GM21576 (cell line): ENCODE results near the gene ABCE1.
"Not testable (repeated sequence)": the region's sequence is repeated elsewhere in the genome, so short reads cannot be mapped to it uniquely, and the experiment has no call there.

ENCODE experiments used
- ATAC-seq: cut with Tn5 transposase; IDR thresholded peaks from one replicate; pipeline ENCODE4 v1.9.1; 2021; ENCODE audit warnings: mild to moderate bottlenecking, moderate library complexity; ENCODE audit not compliant: unreplicated experiment

Gene ABCE1

GRCh38 chr4:145101091-145101490, 3.0 kb downstream of the ABCE1 start:
- ATAC-seq: no peak

DNA sequence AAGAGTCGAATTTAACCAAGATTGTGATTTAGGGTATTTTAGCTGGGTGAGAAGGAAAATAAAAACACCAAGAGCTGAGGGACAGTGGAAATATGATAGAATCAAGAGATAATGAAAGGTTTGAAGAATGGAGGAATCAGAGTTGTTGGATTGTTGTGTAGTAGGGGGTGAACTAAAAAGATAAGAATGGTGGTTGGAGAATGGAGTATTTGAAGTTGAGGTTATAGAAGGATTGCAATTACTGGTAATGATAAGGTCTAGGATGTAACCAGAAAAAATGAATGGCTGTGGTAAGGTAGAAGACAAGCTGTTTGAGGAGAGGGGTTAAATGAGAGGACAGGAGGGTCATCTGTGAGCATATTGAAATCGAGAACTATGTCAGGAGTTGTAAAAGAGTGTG, 4.5 kb downstream of the ABCE1 start:
- no peak for ATAC-seq

DNA sequence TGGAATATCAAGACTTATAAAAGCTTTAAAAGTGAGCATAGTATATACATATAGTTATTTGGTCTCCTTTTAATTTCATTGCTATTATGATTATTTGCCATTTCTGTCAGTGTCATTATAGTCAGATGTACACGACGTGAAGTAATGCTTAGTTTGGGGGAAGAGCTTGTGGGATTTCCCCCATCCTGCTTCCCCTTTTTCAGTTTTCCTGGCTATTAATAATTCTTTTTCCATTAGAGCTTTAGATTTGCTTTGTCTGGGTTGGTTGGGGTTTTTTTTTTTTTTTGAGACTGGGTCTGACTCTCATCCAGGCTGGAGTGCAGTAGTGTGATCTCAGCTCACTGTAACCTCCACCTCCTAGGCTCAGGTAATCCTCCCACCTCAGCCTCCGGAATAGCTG, 5.4 kb downstream of the ABCE1 start:
- no peak for ATAC-seq

DNA sequence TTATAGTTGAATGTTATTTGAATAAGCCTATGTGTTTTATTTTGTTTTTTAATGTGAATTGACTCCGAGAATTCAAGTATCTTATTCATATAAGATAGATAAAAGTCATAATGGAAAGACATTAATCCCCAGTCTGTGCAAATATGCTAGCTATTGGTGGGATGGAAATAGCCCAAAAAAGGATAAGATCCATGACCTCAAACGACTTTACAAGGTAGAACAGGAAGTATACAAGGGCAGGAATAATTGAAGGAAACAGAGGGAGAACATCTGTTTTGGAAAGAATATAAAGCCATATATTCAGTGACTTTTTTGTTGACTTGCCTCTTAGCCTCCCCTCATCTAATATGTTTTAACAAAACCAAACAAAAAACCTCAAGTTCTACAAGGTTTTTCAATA, 9.0 kb downstream of the ABCE1 start:
- no peak for ATAC-seq

DNA sequence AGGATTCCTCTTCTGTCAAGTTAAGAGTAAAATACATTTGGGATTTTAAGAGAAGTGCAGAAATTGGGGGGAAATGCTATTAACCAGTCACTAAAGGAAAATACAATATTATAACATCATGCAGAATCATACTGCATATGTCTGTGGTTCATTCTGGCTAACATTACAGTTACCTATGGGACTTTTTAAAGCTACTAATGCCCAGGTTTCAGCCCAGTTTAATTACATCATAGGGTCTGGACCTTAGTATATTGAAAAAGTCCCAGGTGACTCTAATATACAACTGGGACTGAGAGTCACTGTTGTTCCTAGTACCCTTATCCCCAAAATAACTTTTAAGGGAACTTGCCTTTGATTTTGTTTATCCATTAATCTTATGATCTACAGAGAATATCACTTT, 10.0 kb downstream of the ABCE1 start:
- ATAC-seq: no peak

DNA sequence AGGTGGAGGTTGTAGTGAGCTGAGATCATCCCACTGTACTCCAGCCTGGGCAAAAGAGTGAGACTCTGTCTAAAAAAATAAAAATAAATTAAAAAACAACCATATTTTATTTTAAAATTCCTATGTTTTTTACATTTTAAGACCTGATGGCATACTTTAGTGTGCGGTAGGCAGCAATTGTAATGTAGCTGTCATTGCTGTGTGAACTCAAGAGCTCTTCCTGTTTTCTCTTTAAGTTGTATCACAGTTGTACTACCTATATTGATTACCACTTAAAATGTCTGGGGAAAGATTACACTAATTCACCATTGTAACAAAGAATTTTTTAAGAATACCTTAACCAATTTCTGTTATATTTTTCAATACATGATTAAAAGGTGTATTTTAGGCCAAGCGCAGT, 27.3 kb downstream of the ABCE1 start:
- no peak for ATAC-seq

DNA sequence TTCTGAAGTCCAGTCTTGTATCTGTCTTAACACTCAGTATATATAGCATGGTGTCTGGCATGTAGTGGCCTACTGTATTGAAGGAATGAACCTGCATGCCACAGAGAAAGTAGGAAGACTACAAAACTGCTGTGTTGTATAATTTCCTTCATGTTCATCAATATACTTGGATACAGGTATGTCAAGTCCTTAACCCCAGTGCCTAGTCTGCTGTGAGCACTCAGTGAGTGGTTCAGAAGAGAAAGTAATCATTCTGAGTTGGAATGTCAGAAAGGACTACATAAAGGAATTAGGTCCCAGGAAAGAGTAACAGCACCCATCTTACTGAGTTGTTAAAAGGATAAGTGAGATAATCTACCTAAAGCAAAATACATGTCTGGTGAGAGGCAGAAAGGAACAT, 32.0 kb downstream of the ABCE1 start:
- ATAC-seq: no peak

- ATAC-seq: no peak
These were observed 32.8 kb downstream of the ABCE1 start for GRCh38 chr4:145130788-145131399.

DNA sequence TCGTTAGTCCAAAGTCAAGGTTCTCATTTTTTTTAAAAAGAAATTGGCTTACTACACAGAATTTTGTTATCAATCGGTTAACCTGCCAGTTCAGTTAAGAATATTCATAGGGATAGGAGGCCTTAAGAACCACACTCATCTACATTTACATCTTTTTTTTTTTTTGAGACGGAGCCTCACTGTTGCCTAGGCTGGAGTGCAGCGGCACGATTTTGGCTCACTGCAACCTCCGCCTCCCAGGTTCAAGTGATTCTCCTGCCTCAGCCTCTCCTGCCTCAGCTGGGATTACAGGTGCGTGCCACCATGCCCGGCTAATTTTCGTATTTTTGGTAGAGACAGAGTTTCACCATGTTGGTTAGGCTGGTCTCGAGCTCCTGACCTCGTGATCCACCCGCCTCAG, 33.7 kb downstream of the ABCE1 start:
- no peak for ATAC-seq

GRCh38 chr4:145132511-145133098, 34.5 kb downstream of the ABCE1 start:
- peak; percentile 84 for ATAC-seq

DNA sequence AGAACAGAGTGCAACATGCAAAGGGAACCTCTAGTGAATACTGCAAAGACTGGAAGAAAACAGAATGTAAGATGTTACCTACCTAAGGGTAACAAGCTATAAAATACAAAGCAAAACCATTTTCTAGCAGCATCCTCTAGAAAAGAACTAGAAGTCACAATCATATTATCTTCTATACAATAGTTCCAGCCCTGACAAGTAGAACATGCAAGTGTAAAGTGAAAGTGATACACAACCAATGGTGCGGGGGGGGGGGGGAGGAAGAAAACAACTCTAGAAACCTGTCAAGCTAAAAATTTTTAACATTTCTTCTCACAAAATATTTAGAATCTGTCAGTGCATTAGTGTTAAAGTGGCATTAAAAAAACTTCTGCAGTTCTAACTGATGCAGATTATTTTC, 38.1 kb downstream of the ABCE1 start:
- not testable (repeated sequence) for ATAC-seq

DNA sequence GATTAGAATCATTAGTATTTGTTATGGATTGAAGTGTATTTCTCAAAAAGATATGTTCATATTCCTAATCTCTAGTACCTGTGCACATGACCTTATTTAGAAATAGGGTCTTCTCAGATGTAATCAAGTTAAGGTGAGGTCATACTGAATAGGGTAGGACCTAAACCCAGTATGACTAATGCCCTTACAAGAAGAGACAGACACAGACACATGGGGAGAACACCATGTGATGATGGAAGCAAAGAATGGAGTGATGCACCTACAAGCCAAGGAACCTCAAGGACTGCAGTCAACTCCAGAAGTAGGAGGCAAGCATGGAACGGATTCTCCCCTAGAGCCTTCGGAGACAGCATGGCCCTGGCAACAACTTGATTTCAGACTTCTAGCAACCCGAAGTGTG, 50.9 kb downstream of the ABCE1 start:
- ATAC-seq: no peak

DNA sequence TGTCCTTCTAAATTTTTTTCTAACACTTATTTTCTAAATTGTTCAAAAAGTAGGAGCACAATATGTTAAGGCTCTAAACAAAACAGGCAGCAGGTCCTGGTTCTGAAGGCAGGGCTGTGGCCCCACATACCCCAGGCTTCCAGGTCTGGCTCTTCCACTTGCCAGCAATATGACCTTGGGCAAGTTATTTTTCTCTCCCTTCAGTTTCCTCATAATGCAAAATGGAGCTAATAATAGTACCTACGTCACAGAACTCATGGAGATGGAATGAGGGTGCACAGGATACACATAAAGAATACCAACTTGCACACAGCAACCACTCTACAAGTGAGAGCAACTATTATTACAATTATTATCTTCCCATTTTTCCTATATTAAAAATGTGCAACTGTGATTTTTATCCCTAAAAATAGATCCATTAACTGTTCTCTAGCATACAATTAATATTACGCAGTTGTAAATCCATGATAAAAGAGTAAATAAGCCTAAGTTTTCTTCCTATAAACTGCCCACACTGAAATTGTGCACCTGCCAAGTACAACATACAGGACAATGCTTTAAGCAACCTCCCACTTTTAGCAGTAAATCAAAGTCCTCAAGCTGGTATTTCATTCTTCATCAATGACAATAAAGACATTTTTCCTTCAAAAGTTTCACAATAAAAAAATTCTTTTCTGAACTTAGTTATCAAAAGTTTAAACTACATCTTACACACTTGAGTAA, 55.2 kb downstream of the ABCE1 start:
- ATAC-seq: no peak

DNA sequence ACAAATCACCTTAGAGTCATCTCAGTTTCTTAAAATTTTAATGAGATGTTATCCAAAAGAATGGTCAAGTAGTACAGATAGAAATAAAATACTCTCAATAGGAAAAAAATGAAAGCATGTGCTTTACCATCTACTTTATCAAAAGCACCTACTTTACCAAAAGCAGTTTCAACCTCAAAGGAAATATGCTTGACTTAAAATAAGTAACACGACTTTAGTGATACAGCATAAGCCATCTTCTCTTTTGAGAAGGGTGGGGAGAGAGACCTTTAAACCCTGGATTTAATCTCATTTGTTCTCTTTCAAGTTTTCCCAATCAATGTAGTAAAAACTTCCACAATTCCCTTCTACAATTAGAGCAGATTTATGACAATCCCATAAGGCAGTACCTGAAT, 55.8 kb downstream of the ABCE1 start:
- no peak for ATAC-seq

DNA sequence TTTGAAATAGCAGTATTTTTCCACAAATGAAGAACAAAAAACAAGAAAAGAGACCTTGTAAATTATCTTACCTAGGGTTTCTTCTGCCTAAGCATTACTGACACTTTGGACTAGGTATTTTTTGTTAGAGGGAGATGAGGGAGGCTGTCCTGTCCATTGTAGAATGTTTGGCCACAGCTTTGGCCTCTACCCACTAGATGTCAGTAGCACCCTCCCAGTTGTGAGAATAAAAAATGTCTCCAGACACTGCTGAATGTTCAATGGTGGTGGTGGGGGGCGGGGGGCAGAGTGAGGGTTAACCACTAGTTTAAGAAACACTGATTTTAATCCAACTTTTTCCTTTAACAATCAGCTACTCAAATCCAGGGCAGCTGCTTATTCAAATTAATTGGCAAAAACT, 56.5 kb downstream of the ABCE1 start:
- peak; percentile 83 for ATAC-seq

- no peak for ATAC-seq
These were observed 57.3 kb downstream of the ABCE1 start for GRCh38 chr4:145155268-145155870.

DNA sequence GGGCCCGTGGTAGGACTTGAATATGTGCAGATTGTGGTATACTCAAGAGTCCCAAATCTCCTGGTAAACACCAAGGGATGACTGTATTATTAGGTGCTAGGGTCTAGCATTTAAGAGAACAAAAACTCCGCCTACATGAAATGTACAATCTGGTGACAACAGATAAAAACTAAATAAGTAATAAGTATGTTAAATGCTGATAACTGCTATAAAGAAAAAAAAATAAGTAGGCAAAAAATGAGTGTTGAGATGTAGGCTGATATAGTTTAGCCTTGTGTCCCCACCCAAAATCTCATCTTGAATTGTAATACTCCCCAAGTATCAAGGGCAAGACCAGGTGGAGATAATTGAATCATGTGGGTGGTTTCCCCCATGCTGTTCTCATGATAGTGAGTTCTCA, 58.9 kb downstream of the ABCE1 start:
- no peak for ATAC-seq

DNA sequence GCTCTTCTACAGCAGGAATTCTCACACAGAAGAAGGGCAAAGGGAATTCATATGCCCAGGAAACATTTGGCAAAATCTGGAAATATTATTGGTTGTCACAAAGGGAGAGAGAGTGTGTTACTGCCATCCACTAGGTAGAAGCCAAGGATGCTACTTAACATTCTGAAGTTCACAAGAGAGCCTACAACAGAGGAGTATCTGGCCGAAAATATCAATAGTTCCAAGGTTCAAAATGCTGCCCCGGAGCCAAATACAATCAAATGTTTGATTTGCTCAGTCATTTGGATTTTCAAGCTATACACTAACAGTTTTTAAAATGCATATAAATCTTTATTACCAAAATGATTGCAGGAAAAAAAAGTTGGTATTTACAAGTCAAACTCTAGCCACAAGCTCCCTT, 63.4 kb downstream of the ABCE1 start:
- ATAC-seq: no peak

DNA sequence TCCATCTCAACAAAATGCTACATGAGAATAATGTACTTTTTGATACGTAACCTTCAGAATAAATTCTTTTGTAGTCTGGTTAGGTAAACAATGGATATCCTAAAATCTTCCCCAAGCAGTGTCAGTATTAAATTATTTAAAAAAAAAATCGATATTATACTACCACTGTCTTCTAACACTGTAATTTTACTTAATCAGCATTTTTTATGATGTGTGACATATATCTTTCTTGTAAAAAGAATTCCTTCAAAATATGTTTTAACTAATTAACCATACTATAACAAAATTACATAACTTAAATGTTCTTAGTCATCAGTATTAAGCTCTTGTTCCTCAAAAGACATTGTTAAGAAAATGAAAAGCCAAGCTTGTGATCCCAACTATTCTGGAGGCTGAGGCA, 69.8 kb downstream of the ABCE1 start:
- no peak for ATAC-seq

GRCh38 chr4:145168581-145169187, 70.6 kb downstream of the ABCE1 start:
- ATAC-seq: no peak

DNA sequence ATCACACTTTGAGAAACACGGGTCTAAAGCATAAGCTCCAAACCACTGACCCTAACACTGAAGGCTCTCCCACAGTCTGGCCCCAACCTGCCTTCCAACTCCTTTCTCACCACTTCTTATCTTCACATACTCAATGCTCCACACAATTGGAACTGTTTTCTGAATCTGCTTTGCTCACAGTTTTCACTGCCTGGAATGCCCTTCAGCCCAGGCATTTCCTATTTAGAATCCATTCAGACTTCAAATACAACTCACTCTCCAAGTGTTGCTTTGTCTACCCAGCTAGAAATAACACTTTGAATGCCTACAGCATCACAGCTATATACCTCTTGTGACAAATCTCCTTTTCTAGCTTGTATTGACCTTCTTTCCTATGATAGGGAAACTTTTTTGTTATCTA, 72.1 kb downstream of the ABCE1 start:
- ATAC-seq: no peak

DNA sequence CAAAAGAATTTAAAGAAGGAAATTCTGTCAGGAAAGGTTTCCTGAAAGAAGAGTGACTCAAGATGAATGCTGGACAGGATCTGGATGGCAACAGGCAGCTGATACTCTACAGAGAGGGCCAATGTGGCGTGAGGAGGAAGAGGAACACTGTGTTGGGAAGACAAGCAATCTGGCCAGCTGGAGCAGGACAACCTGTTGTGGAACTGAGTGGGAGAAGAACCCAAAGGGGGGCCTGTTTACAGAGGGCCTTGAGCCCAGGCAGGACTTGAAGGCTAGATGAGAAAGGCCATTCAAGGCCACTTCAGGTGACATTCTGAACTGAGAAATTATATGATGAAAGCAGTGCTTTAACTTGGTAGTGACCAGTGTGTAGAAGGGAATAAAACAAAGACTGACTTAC, 73.8 kb downstream of the ABCE1 start:
- ATAC-seq: no peak
